Kidney (tissue), 14 donors: Measurements from ENCODE around the gene SNTB2. TPM values are rescaled to one million over a fixed set of nuclear protein-coding genes. Genes with fewer than 3 reads are reported as not detected.
"Not testable (repeated sequence)": the region's sequence is repeated elsewhere in the genome, so short reads cannot be mapped to it uniquely, and the experiment has no call there.

Source experiments
- DNase-seq, 5 donors: peaks; one replicate each; pipeline ENCODE4 v3.0.0-alpha.2; 2013 to 2020
- FAIRE-seq: peaks from 2 replicates; lab custom pipeline; 2012; peaks lifted over from hg19 to GRCh38; lab: Jason Lieb, UNC
- H3K27ac ChIP-seq, 2 donors: one replicate each; pipeline ENCODE4 v1.7.0; 2013; ENCODE audit warnings: low read depth in 2 of 2, low read length in 2 of 2, inconsistent platforms in 1 of 2
- H3K27me3 ChIP-seq: one replicate; pipeline ENCODE4 v1.7.1; 2013; ENCODE audit warnings: low read length, inconsistent platforms; ENCODE audit not compliant: control insufficient read depth, insufficient read depth
- H3K36me3 ChIP-seq, 3 donors: one replicate each; pipeline versions ENCODE4 v1.7.0 to v1.7.1; 2013; ENCODE audit warnings: low read length in 3 of 3, control low read depth in 1 of 3, inconsistent platforms in 1 of 3; ENCODE audit not compliant: insufficient read depth in 3 of 3, control insufficient read depth in 2 of 3
- H3K4me1 ChIP-seq, 3 donors: one replicate each; pipeline versions ENCODE4 v1.7.0 to v1.7.1; 2013; ENCODE audit warnings: low read length in 3 of 3, inconsistent platforms in 1 of 3, low read depth in 1 of 3; ENCODE audit not compliant: control insufficient read depth in 2 of 3, insufficient read depth in 2 of 3
- H3K4me3 ChIP-seq, 3 donors: one replicate each; pipeline versions ENCODE4 v1.7.0 to v1.8.1; 2013; ENCODE audit warnings: low read length in 3 of 3, control low read depth in 1 of 3, inconsistent platforms in 1 of 3
- H3K9ac ChIP-seq, 3 donors: one replicate each; pipeline versions ENCODE4 v1.7.0 to v1.7.1; 2013; ENCODE audit warnings: low read length in 3 of 3, control low read depth in 1 of 3, inconsistent platforms in 1 of 3
- H3K9me3 ChIP-seq, 3 donors: one replicate each; pipeline versions ENCODE4 v1.7.0 to v1.7.1; 2013; ENCODE audit warnings: low read length in 3 of 3, control low read depth in 1 of 3, inconsistent platforms in 1 of 3; ENCODE audit not compliant: control insufficient read depth in 2 of 3, insufficient read depth in 1 of 3
- intact Hi-C: fragments of 100-400 bp; cut with DNase I; formaldehyde crosslinking; loops from one replicate; pipeline ENCODE4 v1.11.1; 2022
- polyA plus RNA-seq: library from polyadenylated mRNA; stranded (reverse); fragments of 350-450 nt; fragmentation: Illumina TruSeq; extraction: RNeasy Lipid Tissue Mini Kit (QIAGEN cat#74804); gene quantifications from one replicate; pipeline ENCODE4 v1.2.3, GENCODE V29; 2014; ENCODE audit warnings: low read depth, low replicate concordance; ENCODE audit not compliant: insufficient read depth
- total RNA-seq: library from RNA; stranded (reverse); fragmentation: NEBNext Ultra II Directional; extraction: Animal tissue kit (Norgen Biotek cat#: 25700); gene quantifications from one replicate; pipeline ENCODE4 v1.2.1, GENCODE V29; 2021
- TF ChIP-seq, protein P1 (sequence below): IDR thresholded peaks from 3 replicates; pipeline ENCODE4 v1.5.1; 2012; ENCODE audit warnings: mild to moderate bottlenecking, moderate library complexity, borderline replicate concordance; ENCODE audit not compliant: insufficient read depth; ENCODE audit errors: extremely low read depth
- donor health status: control.
- donor health status: control.
- donor health status: control.
- donor health status: control.
- donor health status: control.
- donor health status: DM: yes; HTN: yes; CAD: no.
- donor health status: Normal renal cell carcinoma (clear cell type).

SNTB2 gene
- total and polyA plus RNA-seq, 2 donors from 2014 or later, result 4.8 to 45.1 TPM

DNA sequence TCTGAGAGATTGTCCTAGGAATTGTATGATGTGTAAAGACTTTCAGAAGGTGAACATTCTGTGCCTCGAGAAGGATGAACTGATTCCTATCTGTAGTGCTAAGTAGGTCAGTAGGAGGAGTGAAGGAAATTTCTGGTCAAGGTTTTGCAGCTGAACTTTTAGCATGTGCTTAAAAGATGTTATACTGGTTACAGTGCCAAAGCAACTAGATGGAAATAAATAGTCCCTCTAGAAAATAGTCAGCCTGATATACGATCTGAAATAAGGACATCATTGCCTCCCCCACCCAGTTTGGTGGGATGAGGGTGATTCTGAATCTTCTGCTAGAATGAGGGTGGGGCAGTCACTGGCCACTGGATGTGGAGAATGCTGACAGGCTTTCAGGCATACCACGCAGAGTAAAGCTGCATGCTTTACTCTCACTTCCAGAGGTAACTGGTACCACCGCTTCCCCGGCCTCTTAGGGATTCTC is 66.9 kb downstream of the SNTB2 start:
- Histone ChIP-seq H3K27me3 (no peaks in the 10 kb centered on the region), H3K9ac (no peak overlapping the region), H3K27ac (no peak overlapping the region), H3K4me3 (no peak overlapping the region), H3K36me3 (no peaks in the 10 kb centered on the region), H3K9me3 (no peaks in the 10 kb centered on the region), H3K4me1 (peaks cover 0 to 5% (median 5%) of the 10 kb centered on the region in 3 donors)
- intact Hi-C loops, result no loop called here
- TF ChIP-seq, protein P1, sequence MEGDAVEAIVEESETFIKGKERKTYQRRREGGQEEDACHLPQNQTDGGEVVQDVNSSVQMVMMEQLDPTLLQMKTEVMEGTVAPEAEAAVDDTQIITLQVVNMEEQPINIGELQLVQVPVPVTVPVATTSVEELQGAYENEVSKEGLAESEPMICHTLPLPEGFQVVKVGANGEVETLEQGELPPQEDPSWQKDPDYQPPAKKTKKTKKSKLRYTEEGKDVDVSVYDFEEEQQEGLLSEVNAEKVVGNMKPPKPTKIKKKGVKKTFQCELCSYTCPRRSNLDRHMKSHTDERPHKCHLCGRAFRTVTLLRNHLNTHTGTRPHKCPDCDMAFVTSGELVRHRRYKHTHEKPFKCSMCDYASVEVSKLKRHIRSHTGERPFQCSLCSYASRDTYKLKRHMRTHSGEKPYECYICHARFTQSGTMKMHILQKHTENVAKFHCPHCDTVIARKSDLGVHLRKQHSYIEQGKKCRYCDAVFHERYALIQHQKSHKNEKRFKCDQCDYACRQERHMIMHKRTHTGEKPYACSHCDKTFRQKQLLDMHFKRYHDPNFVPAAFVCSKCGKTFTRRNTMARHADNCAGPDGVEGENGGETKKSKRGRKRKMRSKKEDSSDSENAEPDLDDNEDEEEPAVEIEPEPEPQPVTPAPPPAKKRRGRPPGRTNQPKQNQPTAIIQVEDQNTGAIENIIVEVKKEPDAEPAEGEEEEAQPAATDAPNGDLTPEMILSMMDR, result no peak
- DNase-seq, result no peak
- FAIRE-seq, result no peak

DNA sequence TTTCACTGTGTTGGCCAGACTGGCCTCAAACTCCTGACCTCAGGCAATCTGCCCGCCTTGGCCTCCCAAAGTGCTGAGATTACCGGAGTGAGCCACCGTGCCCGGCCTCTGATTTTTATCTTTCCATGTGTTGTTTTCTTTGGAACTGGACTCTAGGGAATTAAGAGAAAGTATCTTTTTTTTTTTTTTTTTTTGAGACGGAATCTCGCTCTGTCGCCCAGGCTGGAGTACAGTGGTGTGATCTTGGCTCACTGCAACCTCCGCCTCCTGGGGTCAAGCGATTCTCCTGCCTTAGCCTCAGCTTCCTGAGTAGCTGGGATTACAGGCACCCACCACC is 72.4 kb downstream of the SNTB2 start:
- H3K36me3 ChIP-seq, H3K4me3 ChIP-seq, H3K27ac ChIP-seq, FAIRE-seq, H3K27me3 ChIP-seq, intact Hi-C loops, H3K4me1 ChIP-seq, H3K9me3 ChIP-seq, DNase-seq, H3K9ac ChIP-seq: not testable (repeated sequence)

DNA sequence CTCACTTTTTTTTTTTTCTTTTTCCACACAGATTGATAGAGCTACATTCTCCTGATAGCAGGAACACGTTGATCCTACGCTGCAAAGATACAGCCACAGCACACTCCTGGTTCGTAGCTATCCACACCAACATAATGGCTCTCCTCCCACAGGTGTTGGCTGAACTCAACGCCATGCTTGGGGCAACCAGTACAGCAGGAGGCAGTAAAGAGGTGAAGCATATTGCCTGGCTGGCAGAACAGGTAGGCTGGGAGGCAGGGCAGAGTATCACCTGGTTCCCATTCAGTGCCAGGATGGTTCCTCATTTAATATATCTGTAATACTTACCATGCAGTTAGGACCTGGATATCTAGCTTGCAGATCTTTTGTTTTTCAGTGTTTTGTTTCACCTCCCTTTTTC is 73.1 kb downstream of the SNTB2 start:
- DNase-seq (no peak), FAIRE-seq (no peak)
- Histone ChIP-seq H3K4me3 (no peak overlapping the region), H3K36me3 (peaks cover 0 to 4% (median 3%) of the 10 kb centered on the region in 3 donors), H3K4me1 (no peaks in the 10 kb centered on the region), H3K9ac (no peak overlapping the region), H3K27me3 (no peaks in the 10 kb centered on the region), H3K27ac (no peak overlapping the region), H3K9me3 (no peaks in the 10 kb centered on the region)
- intact Hi-C loops, result no loop called here
- TF ChIP-seq, protein P1, result no peak

DNA sequence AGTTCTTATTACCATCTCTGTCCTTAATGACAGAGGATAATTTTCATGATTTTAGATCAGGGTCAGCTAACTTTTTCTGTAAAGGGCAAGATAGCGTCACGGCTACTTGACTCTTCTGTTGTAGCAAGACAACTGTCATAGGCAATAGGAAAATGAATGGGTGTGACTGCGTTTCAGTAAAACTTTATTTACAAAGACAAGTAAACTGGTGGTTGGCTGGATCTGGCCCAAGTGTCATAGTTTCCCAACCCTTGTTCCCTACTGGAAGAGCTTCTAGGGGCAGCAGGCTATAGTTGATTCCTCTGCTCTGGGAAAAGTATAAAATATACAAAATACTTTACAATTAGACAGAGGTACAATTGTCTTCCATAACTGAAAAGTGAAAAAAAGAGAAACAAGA is 73.5 kb downstream of the SNTB2 start:
- H3K27ac ChIP-seq, result no peak overlapping the region
- no peaks in the 10 kb centered on the region for H3K9me3 ChIP-seq
- H3K9ac ChIP-seq, result no peak overlapping the region
- no peak for DNase-seq
- TF ChIP-seq, protein P1, result no peak
- H3K36me3 ChIP-seq, result peaks cover 0 to 4% (median 3%) of the 10 kb centered on the region in 3 donors
- no peak for FAIRE-seq
- H3K4me1 ChIP-seq, result no peaks in the 10 kb centered on the region
- no peak overlapping the region for H3K4me3 ChIP-seq
- intact Hi-C loops, result no loop called here
- H3K27me3 ChIP-seq, result no peaks in the 10 kb centered on the region
